Neural cell (in vitro differentiated cells): ENCODE results near the gene PPP1R3G.

Experiments used
- EP300 ChIP-seq: fragments of 450-650 bp; conservative IDR thresholded peaks from 2 replicates; pipeline ENCODE4 v1.6.1; 2014; ENCODE audit warnings: antibody characterized with exemption, mild to moderate bottlenecking, moderate library complexity; ENCODE audit not compliant: poor library complexity, severe bottlenecking
- EZH2 ChIP-seq: fragments of 200-600, 300-800 bp; shearing (Covaris generic), sonication (generic); IDR thresholded peaks from 2 replicates; pipeline ENCODE4 v1.6.1; 2014; ENCODE audit warnings: antibody characterized with exemption, low read length, borderline replicate concordance, mild to moderate bottlenecking; ENCODE audit not compliant: insufficient read depth, poor library complexity, severe bottlenecking
- MXI1 ChIP-seq: fragments of 450-650 bp; conservative IDR thresholded peaks from 2 replicates; pipeline ENCODE4 v1.6.1; 2014; ENCODE audit warnings: antibody characterized with exemption, mild to moderate bottlenecking; ENCODE audit not compliant: poor library complexity, severe bottlenecking
- POLR2AphosphoS5 ChIP-seq: IDR thresholded peaks from 2 replicates; pipeline ENCODE4 v1.6.1; 2012
- RAD21 ChIP-seq: fragments of 450-650 bp; conservative IDR thresholded peaks from 2 replicates; pipeline ENCODE4 v1.6.1; 2014; ENCODE audit warnings: antibody characterized with exemption, mild to moderate bottlenecking, moderate library complexity
- SMC3 ChIP-seq: fragments of 450-650 bp; conservative IDR thresholded peaks from 2 replicates; pipeline ENCODE4 v1.6.1; 2014; ENCODE audit warnings: antibody characterized with exemption, mild to moderate bottlenecking, moderate library complexity; ENCODE audit not compliant: poor library complexity
- TAF1 ChIP-seq: IDR thresholded peaks from 2 replicates; pipeline ENCODE4 v1.6.1; 2012; ENCODE audit warnings: low read depth
- TF ChIP-seq, protein P1 (sequence below): fragments of 450-650 bp; IDR thresholded peaks from 2 replicates; pipeline ENCODE4 v1.5.1; 2014; ENCODE audit warnings: antibody characterized with exemption, mild to moderate bottlenecking, moderate library complexity; ENCODE audit not compliant: poor library complexity, severe bottlenecking
- TF ChIP-seq, protein P2 (sequence below): IDR thresholded peaks from 2 replicates; pipeline ENCODE4 v1.6.1; 2012; ENCODE audit warnings: borderline replicate concordance

DNA sequence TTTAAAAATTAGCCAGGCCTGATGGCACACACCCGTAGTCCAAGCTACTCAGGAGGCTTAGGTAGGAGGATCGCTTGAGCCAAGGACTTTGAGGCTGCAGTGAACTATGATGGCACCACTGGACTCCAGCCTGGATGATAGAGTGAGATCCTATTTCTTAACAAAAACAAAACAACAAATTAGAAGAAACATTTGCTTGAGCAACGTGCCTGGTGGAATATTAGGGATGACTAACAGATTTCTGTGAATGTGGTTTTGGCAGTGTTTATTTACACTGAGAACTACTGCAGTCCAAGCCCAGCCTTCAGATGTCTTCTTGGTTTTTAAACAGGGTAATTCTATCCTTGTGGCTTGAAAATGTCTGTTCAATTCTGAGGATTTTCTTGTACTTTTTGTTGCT lies 9.2 kb downstream of the PPP1R3G start:
- TF ChIP-seq EP300 (no peak), MXI1 (no peak), POLR2AphosphoS5 (no peak), SMC3 (no peak), EZH2 (no peak), TAF1 (no peak), RAD21 (no peak)
- TF ChIP-seq, protein P1, sequence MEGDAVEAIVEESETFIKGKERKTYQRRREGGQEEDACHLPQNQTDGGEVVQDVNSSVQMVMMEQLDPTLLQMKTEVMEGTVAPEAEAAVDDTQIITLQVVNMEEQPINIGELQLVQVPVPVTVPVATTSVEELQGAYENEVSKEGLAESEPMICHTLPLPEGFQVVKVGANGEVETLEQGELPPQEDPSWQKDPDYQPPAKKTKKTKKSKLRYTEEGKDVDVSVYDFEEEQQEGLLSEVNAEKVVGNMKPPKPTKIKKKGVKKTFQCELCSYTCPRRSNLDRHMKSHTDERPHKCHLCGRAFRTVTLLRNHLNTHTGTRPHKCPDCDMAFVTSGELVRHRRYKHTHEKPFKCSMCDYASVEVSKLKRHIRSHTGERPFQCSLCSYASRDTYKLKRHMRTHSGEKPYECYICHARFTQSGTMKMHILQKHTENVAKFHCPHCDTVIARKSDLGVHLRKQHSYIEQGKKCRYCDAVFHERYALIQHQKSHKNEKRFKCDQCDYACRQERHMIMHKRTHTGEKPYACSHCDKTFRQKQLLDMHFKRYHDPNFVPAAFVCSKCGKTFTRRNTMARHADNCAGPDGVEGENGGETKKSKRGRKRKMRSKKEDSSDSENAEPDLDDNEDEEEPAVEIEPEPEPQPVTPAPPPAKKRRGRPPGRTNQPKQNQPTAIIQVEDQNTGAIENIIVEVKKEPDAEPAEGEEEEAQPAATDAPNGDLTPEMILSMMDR = no peak
- TF ChIP-seq, protein P2, sequence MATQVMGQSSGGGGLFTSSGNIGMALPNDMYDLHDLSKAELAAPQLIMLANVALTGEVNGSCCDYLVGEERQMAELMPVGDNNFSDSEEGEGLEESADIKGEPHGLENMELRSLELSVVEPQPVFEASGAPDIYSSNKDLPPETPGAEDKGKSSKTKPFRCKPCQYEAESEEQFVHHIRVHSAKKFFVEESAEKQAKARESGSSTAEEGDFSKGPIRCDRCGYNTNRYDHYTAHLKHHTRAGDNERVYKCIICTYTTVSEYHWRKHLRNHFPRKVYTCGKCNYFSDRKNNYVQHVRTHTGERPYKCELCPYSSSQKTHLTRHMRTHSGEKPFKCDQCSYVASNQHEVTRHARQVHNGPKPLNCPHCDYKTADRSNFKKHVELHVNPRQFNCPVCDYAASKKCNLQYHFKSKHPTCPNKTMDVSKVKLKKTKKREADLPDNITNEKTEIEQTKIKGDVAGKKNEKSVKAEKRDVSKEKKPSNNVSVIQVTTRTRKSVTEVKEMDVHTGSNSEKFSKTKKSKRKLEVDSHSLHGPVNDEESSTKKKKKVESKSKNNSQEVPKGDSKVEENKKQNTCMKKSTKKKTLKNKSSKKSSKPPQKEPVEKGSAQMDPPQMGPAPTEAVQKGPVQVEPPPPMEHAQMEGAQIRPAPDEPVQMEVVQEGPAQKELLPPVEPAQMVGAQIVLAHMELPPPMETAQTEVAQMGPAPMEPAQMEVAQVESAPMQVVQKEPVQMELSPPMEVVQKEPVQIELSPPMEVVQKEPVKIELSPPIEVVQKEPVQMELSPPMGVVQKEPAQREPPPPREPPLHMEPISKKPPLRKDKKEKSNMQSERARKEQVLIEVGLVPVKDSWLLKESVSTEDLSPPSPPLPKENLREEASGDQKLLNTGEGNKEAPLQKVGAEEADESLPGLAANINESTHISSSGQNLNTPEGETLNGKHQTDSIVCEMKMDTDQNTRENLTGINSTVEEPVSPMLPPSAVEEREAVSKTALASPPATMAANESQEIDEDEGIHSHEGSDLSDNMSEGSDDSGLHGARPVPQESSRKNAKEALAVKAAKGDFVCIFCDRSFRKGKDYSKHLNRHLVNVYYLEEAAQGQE = no peak
